Liver (tissue), 9 donors: ENCODE measurements around the gene APOA1. TPM values are rescaled to one million over a fixed set of nuclear protein-coding genes. Genes with fewer than 3 reads are reported as not detected.

Experiments used
- DNase-seq: peaks from one replicate; pipeline ENCODE4 v3.0.0-alpha.2; 2017; ENCODE audit warnings: low spot score
- H3K27ac ChIP-seq, 2 donors: one replicate each; pipeline ENCODE4 v1.7.0; 2013; ENCODE audit warnings: inconsistent platforms in 2 of 2, low read length in 2 of 2, control low read depth in 1 of 2, low read depth in 1 of 2, mild to moderate bottlenecking in 1 of 2
- H3K27me3 ChIP-seq, 4 donors: one replicate each; pipeline versions ENCODE4 v1.6.1 to v1.7.0; 2013; ENCODE audit warnings: low read length in 3 of 4, inconsistent platforms in 1 of 4, mild to moderate bottlenecking in 1 of 4, moderate library complexity in 1 of 4; ENCODE audit not compliant: control insufficient read depth in 4 of 4, insufficient read depth in 4 of 4
- H3K36me3 ChIP-seq, 4 donors: one replicate each; pipeline versions ENCODE4 v1.6.1 to v1.7.0; 2013; ENCODE audit warnings: low read length in 3 of 4, mild to moderate bottlenecking in 3 of 4, low read depth in 1 of 4, moderate library complexity in 1 of 4; ENCODE audit not compliant: control insufficient read depth in 4 of 4, insufficient read depth in 3 of 4
- H3K4me1 ChIP-seq, 4 donors: one replicate each; pipeline versions ENCODE4 v1.6.1 to v1.7.0; 2013; ENCODE audit warnings: low read length in 3 of 4, mild to moderate bottlenecking in 3 of 4, moderate library complexity in 1 of 4; ENCODE audit not compliant: control insufficient read depth in 4 of 4, insufficient read depth in 4 of 4
- H3K4me3 ChIP-seq, 3 donors: one replicate each; pipeline versions ENCODE4 v1.6.1 to v1.7.0; 2013; ENCODE audit warnings: low read length in 3 of 3, control low read depth in 1 of 3, low read depth in 1 of 3, mild to moderate bottlenecking in 1 of 3
- H3K9ac ChIP-seq, 2 donors: one replicate each; pipeline ENCODE4 v1.7.0; 2013; ENCODE audit warnings: low read length in 2 of 2, mild to moderate bottlenecking in 2 of 2, moderate library complexity in 2 of 2, control low read depth in 1 of 2, low read depth in 1 of 2
- H3K9me3 ChIP-seq, 4 donors: one replicate each; pipeline versions ENCODE4 v1.6.1 to v1.7.0; 2013; ENCODE audit warnings: low read length in 3 of 4; ENCODE audit not compliant: control insufficient read depth in 4 of 4
- ATF3 ChIP-seq: IDR thresholded peaks from 2 replicates; pipeline ENCODE4 v1.6.1; 2016; ENCODE audit warnings: antibody characterized with exemption
- CTCF ChIP-seq: fragments of 150-350 bp; IDR thresholded peaks from 2 replicates; pipeline ENCODE4 v1.5.1; 2017; ENCODE audit warnings: improper control_type of control experiment, low read depth, low read length; ENCODE audit not compliant: missing input control
- EGR1 ChIP-seq, 2 donors: IDR thresholded peaks; 2 replicates each; pipeline ENCODE4 v1.6.1; 2016 to 2018; ENCODE audit warnings: antibody characterized with exemption in 2 of 2, low read depth in 2 of 2
- FOXA1 ChIP-seq: IDR thresholded peaks from 2 replicates; pipeline ENCODE4 v1.6.1; 2016; ENCODE audit warnings: antibody characterized with exemption
- GABPA ChIP-seq, 2 donors: IDR thresholded peaks in 1 of 2; conservative IDR thresholded peaks in 1 of 2; 2 replicates each; pipeline ENCODE4 v1.6.1; 2016; ENCODE audit warnings: antibody characterized with exemption in 2 of 2, mild to moderate bottlenecking in 1 of 2, moderate library complexity in 1 of 2
- HNF4A ChIP-seq, 2 donors: conservative IDR thresholded peaks; 2 replicates each; pipeline ENCODE4 v1.6.1; 2016; ENCODE audit warnings: antibody characterized with exemption in 2 of 2, mild to moderate bottlenecking in 2 of 2
- HNF4G ChIP-seq: IDR thresholded peaks from 2 replicates; pipeline ENCODE4 v1.6.1; 2016; ENCODE audit warnings: antibody characterized with exemption
- JUND ChIP-seq, 2 donors: IDR thresholded peaks; 2 replicates each; pipeline ENCODE4 v1.6.1; 2016; ENCODE audit warnings: antibody characterized with exemption in 2 of 2
- MAX ChIP-seq: IDR thresholded peaks from 2 replicates; pipeline ENCODE4 v1.6.1; 2016; ENCODE audit warnings: antibody characterized with exemption
- RAD21 ChIP-seq, 2 donors: IDR thresholded peaks; 2 replicates each; pipeline ENCODE4 v1.6.1; 2016; ENCODE audit warnings: antibody characterized with exemption in 2 of 2, mild to moderate bottlenecking in 2 of 2
- REST ChIP-seq: IDR thresholded peaks from 2 replicates; pipeline ENCODE4 v1.6.1; 2016; ENCODE audit warnings: antibody characterized with exemption, mild to moderate bottlenecking
- RXRA ChIP-seq, 2 donors: IDR thresholded peaks; 2 replicates each; pipeline ENCODE4 v1.6.1; 2017 to 2018; ENCODE audit warnings: antibody characterized with exemption in 2 of 2, mild to moderate bottlenecking in 1 of 2
- SP1 ChIP-seq: IDR thresholded peaks from 2 replicates; pipeline ENCODE4 v1.6.1; 2018; ENCODE audit warnings: antibody characterized with exemption, mild to moderate bottlenecking
- YY1 ChIP-seq: IDR thresholded peaks from 2 replicates; pipeline ENCODE4 v1.6.1; 2016; ENCODE audit warnings: antibody characterized with exemption, mild to moderate bottlenecking
- ZBTB33 ChIP-seq: IDR thresholded peaks from 2 replicates; pipeline ENCODE4 v1.6.1; 2016; ENCODE audit warnings: antibody characterized with exemption
- WGBS: extraction: QIAGEN DNeasy Blood & Tissue Kit; methylation state at CpG from one replicate; pipeline ENCODE4 v1.1.7; 2013; 5-methylcytosine and 5-hydroxymethylcytosine counted together
- polyA plus RNA-seq, 2 donors: library from polyadenylated mRNA; stranded (reverse) in 1 of 2; unstranded in 1 of 2; fragments of 200-250 nt in 1 of 2; fragments of >200 nt in 1 of 2; fragmentation: Nextera tagmentation in 1 of 2; extraction: Ambion mirVana in 1 of 2; gene quantifications; one replicate each; pipeline versions ENCODE4 v1.2.1 to v1.2.3, GENCODE V29; 2013 to 2015
- total RNA-seq, 2 donors: library from RNA; depleted of rRNA; stranded (reverse); fragments of >200 nt; gene quantifications; one replicate each; pipeline ENCODE4 v1.2.3, GENCODE V29; 2014
- donor health status: healthy.
- donor health status: healthy.
- donor health status: healthy.
- donor health status: healthy.
- donor health status: healthy.

Gene APOA1
- total and polyA plus RNA-seq, 4 donors = 4,271 to 17,093 (median 8,590) TPM

- TF ChIP-seq JUND (IDR thresholded peaks at IDR 0.05) = peak in 1 of 2 donors; percentile 28
- TF ChIP-seq ATF3 = no peak
- TF ChIP-seq MAX = peak; percentile 47
- peak; percentile 82 for TF ChIP-seq HNF4G
- TF ChIP-seq CTCF = no peak
- TF ChIP-seq GABPA (IDR thresholded peaks at IDR 0.05 in 1 of 2, conservative IDR thresholded peaks at IDR 0.05 in 1 of 2) = no peak
- TF ChIP-seq YY1 = no peak
- peak; percentile 78 to 87 for TF ChIP-seq RXRA (IDR thresholded peaks at IDR 0.05)
- TF ChIP-seq RAD21 (IDR thresholded peaks at IDR 0.05) = peak in 1 of 2 donors; percentile 48
- TF ChIP-seq SP1 = peak; percentile 72
- no peak for TF ChIP-seq ZBTB33
- TF ChIP-seq FOXA1 = no peak
- peak; percentile 88 to 89 for TF ChIP-seq HNF4A (conservative IDR thresholded peaks at IDR 0.05)
- TF ChIP-seq EGR1 (IDR thresholded peaks at IDR 0.05; ENCODE audit: low read depth in 2 of 2) = peak in 1 of 2 donors; percentile 10
- TF ChIP-seq REST = no peak
- Histone ChIP-seq H3K9ac (peak overlapping the region in 1 of 2 donors; percentile 66), H3K36me3 (no peaks in the 10 kb centered on the region), H3K9me3 (no peaks in the 10 kb centered on the region), H3K4me1 (peaks cover 22 to 74% (median 46%) of the 10 kb centered on the region in 4 donors), H3K27ac (peak overlapping the region; percentile 86 to 91), H3K4me3 (peak overlapping the region in 2 of 3 donors; percentile 42 to 59), H3K27me3 (no peaks in the 10 kb centered on the region)
- DNase-seq = no peak
- WGBS = 32% methylated on average over 16 of the region's 16 CpGs
Measured at GRCh38 chr11:116828632-116829524, 8.5 kb downstream of the APOA1 start.
